Esophagus muscularis mucosa (tissue), 4 donors: ENCODE measurements around the gene ERMAP. TPM values are rescaled to one million over a fixed set of nuclear protein-coding genes. Genes with fewer than 3 reads are reported as not detected.

Experiments
- DNase-seq: peaks from one replicate; pipeline ENCODE4 v3.0.0-alpha.2; 2017; ENCODE audit errors: extremely low spot score
- H3K27ac ChIP-seq, 4 donors: fragments of 200-600 bp; sonication (generic); replicated peaks in 1 of 4; 1 replicate in 3 of 4; 2 replicates in 1 of 4; pipeline ENCODE4 v1.5.1; 2016 to 2019; ENCODE audit warnings: mild to moderate bottlenecking in 1 of 4
- H3K27me3 ChIP-seq, 4 donors: fragments of 200-600 bp; sonication (generic); one replicate each; pipeline versions ENCODE4 v1.5.1 to v1.6.0; 2016 to 2019
- H3K36me3 ChIP-seq, 4 donors: fragments of 200-600 bp; sonication (generic); one replicate each; pipeline ENCODE4 v1.5.1; 2016 to 2019
- H3K4me1 ChIP-seq, 4 donors: fragments of 200-600 bp; sonication (generic); one replicate each; pipeline ENCODE4 v1.5.1; 2016 to 2019
- H3K4me3 ChIP-seq, 4 donors: fragments of 200-600 bp; sonication (generic); 1 replicate in 2 of 4; 2 replicates in 2 of 4; pipeline ENCODE4 v1.5.1; 2016 to 2019; ENCODE audit warnings: mild to moderate bottlenecking in 4 of 4, moderate library complexity in 1 of 4
- H3K9me3 ChIP-seq, 4 donors: fragments of 200-600 bp; sonication (generic); 1 replicate in 3 of 4; 2 replicates in 1 of 4; pipeline ENCODE4 v1.5.1; 2016 to 2019
- EP300 ChIP-seq: sonication (generic); formaldehyde crosslinking; IDR thresholded peaks from one replicate; pipeline ENCODE4 v1.6.1; 2017; ENCODE audit warnings: antibody characterized with exemption
- POLR2A ChIP-seq: fragments of 450-650 bp; IDR thresholded peaks from one replicate; pipeline ENCODE4 v1.6.1; 2017; ENCODE audit warnings: antibody characterized with exemption, moderate library complexity, mild to moderate bottlenecking, low read depth
- POLR2AphosphoS5 ChIP-seq, 2 donors: sonication (generic); formaldehyde crosslinking; IDR thresholded peaks; one replicate each; pipeline ENCODE4 v1.6.1; 2017; ENCODE audit warnings: antibody characterized with exemption in 2 of 2
- WGBS: methylation state at CpG from one replicate; pipeline ENCODE4 v1.1.5; 2018; 5-methylcytosine and 5-hydroxymethylcytosine counted together
- intact Hi-C: fragments of 100-400 bp; cut with DNase I; formaldehyde crosslinking; loops from one replicate; pipeline ENCODE4 v1.15.1; 2023
- total RNA-seq, 4 donors: library from RNA; depleted of rRNA; stranded (reverse); fragments of >200 nt; gene quantifications; one replicate each; pipeline versions ENCODE4 v1.1.0 to v1.2.1, GENCODE V29; 2016
- TF ChIP-seq, protein P1 (sequence below), 3 experiments: fragments of 200-600 bp in 2 of 3; fragments of 450-650 bp in 1 of 3; sonication (generic) in 2 of 3; IDR thresholded peaks; one replicate each; pipeline ENCODE4 v1.5.1; 2017 to 2019; ENCODE audit warnings: antibody characterized with exemption in 3 of 3, mild to moderate bottlenecking in 2 of 3, moderate library complexity in 1 of 3

The ERMAP gene
- total RNA-seq, 4 donors from 2014 or later: 5.8 to 14.1 (median 9.1) TPM

- 100% methylated on average over 1 of the region's 1 CpG for WGBS
- Histone ChIP-seq H3K9me3 (no peaks in the 10 kb centered on the region), H3K4me3 (no peak overlapping the region), H3K27ac (no peak overlapping the region), H3K36me3 (peaks cover 19 to 71% (median 42%) of the 10 kb centered on the region in 4 donors), H3K27me3 (no peaks in the 10 kb centered on the region), H3K4me1 (peaks cover 5 to 7% (median 7%) of the 10 kb centered on the region in 4 donors)
- intact Hi-C loops: no loop called here
- TF ChIP-seq POLR2A (no peak), POLR2AphosphoS5 (IDR thresholded peaks at IDR 0.05) (no peak), EP300 (no peak)
- TF ChIP-seq, protein P1, sequence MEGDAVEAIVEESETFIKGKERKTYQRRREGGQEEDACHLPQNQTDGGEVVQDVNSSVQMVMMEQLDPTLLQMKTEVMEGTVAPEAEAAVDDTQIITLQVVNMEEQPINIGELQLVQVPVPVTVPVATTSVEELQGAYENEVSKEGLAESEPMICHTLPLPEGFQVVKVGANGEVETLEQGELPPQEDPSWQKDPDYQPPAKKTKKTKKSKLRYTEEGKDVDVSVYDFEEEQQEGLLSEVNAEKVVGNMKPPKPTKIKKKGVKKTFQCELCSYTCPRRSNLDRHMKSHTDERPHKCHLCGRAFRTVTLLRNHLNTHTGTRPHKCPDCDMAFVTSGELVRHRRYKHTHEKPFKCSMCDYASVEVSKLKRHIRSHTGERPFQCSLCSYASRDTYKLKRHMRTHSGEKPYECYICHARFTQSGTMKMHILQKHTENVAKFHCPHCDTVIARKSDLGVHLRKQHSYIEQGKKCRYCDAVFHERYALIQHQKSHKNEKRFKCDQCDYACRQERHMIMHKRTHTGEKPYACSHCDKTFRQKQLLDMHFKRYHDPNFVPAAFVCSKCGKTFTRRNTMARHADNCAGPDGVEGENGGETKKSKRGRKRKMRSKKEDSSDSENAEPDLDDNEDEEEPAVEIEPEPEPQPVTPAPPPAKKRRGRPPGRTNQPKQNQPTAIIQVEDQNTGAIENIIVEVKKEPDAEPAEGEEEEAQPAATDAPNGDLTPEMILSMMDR (IDR thresholded peaks at IDR 0.05): no peak
- no peak for DNase-seq
These were observed 36.7 kb upstream of the ERMAP start for GRCh38 chr1:42780176-42780575.

DNA sequence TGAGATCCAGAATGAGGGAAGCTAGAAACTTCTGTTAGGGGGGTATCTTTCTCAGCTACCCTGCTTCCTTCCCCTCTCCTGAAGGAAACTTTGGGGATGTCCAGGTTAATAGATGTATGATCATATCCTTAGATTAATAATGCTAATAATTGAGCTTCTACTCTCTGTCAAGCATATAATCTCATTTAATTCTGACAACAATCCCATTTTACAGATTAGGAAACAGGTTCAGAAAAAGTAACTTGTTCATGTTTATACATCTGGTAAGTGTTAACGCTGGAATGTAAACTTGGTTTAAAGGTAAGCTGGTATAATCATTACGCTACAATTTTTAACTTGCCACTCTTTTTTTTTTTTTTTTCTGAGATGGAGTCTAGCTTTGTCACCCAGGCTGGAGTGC, 33.8 kb upstream of the ERMAP start:
- DNase-seq: no peak
- Histone ChIP-seq H3K4me1 (peaks cover 14 to 17% (median 15%) of the 10 kb centered on the region in 4 donors), H3K9me3 (no peaks in the 10 kb centered on the region), H3K36me3 (peaks cover 7 to 44% (median 15%) of the 10 kb centered on the region in 4 donors), H3K27ac (no peak overlapping the region), H3K4me3 (no peak overlapping the region), H3K27me3 (no peaks in the 10 kb centered on the region)
- 95% methylated on average over 2 of the region's 2 CpGs for WGBS
- intact Hi-C loops: no loop called here
- TF ChIP-seq POLR2AphosphoS5 (IDR thresholded peaks at IDR 0.05): no peak
- TF ChIP-seq, protein P1 (IDR thresholded peaks at IDR 0.05): no peak
- TF ChIP-seq POLR2A: no peak
- no peak for TF ChIP-seq EP300

DNA sequence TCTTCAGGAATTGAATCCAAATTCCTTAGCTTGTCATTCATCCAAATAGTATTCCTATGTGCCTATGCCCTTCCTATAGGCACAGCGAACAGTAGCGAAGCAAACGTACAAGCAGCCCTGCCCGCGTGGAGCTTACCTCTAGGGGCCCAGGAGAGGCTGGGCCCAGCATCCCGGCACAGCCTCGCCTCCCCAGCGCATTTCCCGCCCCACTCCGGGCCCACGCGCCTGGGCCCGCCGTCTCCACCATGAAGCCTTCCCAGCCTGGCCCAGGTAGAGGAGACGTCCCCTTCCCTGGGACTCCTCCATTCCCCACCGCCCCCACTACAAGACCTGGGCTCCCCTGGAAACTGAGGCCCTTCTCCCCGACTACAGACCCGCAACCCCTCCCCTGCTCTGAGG, 32.4 kb upstream of the ERMAP start:
- H3K4me3 ChIP-seq: peak overlapping the region; percentile 49 to 64 (median 52)
- H3K4me1 ChIP-seq: peaks cover 14 to 17% (median 15%) of the 10 kb centered on the region in 4 donors
- intact Hi-C loops: no loop called here
- WGBS: 84% methylated on average over 18 of the region's 18 CpGs
- no peaks in the 10 kb centered on the region for H3K9me3 ChIP-seq
- TF ChIP-seq POLR2AphosphoS5 (IDR thresholded peaks at IDR 0.05) (no peak), EP300 (no peak), POLR2A (no peak)
- TF ChIP-seq, protein P1 (IDR thresholded peaks at IDR 0.05): no peak
- no peak for DNase-seq
- peaks cover 7 to 31% (median 12%) of the 10 kb centered on the region in 4 donors for H3K36me3 ChIP-seq
- no peaks in the 10 kb centered on the region for H3K27me3 ChIP-seq
- H3K27ac ChIP-seq: no peak overlapping the region

GRCh38 chr1:42784946-42785693, 31.8 kb upstream of the ERMAP start, which contains the start of gene TMEM269:
Gene TMEM269, plus strand, starts transcription at chr1:42784991. Its CDS starts 4,903 bp downstream, at chr1:42789894.
- intact Hi-C loops: no loop called here
- H3K27me3 ChIP-seq: no peaks in the 10 kb centered on the region
- peaks cover 14 to 17% (median 15%) of the 10 kb centered on the region in 4 donors for H3K4me1 ChIP-seq
- H3K36me3 ChIP-seq: peaks cover 6 to 26% (median 11%) of the 10 kb centered on the region in 4 donors
- no peak for TF ChIP-seq EP300
- TF ChIP-seq POLR2AphosphoS5 (IDR thresholded peaks at IDR 0.05): no peak
- TF ChIP-seq, protein P1 (IDR thresholded peaks at IDR 0.05): no peak
- no peak for TF ChIP-seq POLR2A
- H3K9me3 ChIP-seq: no peaks in the 10 kb centered on the region
- no peak within 1 kb of the TSS for H3K27ac ChIP-seq
- 24% methylated on average over 24 of the region's 54 CpGs for WGBS
- no peak for DNase-seq
- peak within 1 kb of the TSS; percentile 49 to 64 (median 52) for H3K4me3 ChIP-seq
